T-helper 1 cell (primary cell): Measurements from ENCODE around the gene VIM.
"Not testable (repeated sequence)": the region's sequence is repeated elsewhere in the genome, so short reads cannot be mapped to it uniquely, and the experiment has no call there.

ENCODE experiments used
- DNase-seq, 5 donors: peaks; one replicate each; pipeline ENCODE4 v3.0.0-alpha.2; 2012 to 2020

Gene VIM

DNA sequence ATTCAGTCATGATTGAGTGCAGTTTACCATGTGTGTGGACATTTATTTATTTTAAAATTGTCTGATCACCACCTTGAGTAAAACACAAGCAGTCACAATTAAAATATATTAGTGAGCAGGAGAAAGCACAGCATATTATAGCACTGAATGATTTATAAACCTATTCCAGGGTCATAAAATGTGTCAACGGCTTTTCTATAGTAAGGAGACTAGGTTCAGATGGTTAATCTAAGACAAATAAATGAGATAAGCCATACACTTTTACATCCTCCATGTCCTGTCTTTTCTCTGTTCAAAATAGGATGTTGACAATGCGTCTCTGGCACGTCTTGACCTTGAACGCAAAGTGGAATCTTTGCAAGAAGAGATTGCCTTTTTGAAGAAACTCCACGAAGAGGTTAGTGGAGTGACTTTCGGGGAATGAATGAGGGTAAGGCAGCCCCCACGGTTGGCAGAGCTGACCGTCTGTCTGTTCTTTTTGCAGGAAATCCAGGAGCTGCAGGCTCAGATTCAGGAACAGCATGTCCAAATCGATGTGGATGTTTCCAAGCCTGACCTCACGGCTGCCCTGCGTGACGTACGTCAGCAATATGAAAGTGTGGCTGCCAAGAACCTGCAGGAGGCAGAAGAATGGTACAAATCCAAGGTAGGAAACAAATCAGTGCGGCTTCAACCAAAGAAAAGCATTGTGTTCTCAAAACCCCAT, 5.4 kb downstream of the VIM start:
- DNase-seq = no peak

GRCh38 chr10:17234431-17234945, 6.4 kb downstream of the VIM start:
- DNase-seq = no peak

- DNase-seq = no peak
Observed at GRCh38 chr10:17235136-17235535, 7.1 kb downstream of the VIM start.

- DNase-seq = no peak
Observed at GRCh38 chr10:17236468-17237148, 8.6 kb downstream of the VIM start.

DNA sequence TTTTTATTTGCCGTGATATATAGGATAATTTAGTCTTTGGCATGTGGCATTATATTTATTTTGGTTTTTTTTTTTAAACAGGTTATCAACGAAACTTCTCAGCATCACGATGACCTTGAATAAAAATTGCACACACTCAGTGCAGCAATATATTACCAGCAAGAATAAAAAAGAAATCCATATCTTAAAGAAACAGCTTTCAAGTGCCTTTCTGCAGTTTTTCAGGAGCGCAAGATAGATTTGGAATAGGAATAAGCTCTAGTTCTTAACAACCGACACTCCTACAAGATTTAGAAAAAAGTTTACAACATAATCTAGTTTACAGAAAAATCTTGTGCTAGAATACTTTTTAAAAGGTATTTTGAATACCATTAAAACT, 9.1 kb downstream of the VIM start:
- DNase-seq = no peak

DNA sequence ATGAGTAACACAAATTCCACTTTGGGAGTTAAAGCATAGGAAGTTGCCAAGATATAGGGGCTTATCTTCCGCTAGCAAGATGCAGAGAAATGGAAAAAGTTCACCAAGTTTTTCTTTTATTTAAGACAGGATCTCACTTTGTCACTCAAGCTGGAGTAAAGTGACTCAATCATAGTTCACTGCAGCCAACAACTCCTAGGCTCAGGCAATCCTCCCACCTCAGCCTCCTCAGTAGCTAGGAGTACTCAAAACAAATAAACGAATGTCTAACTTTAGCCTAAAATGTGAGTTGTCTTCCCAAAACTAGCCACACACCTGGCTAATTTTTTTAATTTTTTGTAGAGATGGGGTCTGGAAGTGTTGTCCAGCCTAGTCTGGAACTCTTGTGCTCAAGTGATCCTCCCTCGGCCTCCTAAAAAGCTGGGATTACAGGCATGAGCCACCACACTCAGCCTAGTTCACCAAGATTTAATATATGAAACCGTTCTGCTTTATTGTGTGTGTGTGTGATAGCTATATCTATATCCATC, 9.9 kb downstream of the VIM start:
- no peak for DNase-seq

DNA sequence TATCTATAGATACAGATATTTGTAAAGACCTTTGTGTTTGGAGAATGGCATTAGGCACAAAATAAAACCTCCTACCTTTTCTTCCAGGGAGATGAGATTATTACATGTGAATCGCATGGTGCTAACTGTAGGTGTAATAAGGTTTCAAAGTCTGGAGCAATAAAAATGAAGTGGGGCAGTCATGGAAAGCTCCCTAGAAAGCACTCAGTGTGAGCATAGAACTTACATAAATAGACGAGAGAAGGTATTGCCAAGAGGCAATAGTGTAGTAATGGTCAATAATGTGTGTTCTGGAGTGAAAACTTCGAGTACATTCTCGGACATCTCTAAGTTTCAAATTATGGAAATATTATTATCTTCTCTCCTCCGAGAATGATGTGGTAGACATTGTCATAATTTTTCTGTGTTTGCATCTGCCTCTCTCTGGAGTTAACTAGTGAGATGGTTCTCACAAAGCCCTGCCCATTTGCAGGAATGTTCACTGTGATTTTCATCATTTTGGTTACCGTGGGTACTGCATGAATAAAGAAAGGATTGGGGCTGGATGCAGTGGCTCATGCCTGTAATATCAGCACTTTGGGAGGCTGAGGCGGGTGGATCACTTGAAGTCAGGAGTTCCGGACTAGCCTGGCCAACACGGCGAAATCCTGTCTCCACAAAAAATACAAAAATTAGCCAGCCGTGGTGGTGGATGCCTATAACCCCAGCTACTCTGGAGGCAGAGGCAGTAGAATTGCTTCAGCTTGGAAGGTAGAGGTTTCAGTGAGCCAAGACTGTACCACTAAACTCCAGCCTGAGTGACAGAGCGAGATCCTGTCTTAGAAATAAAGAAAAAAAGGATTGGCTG, 10.6 kb downstream of the VIM start:
- no peak for DNase-seq

DNA sequence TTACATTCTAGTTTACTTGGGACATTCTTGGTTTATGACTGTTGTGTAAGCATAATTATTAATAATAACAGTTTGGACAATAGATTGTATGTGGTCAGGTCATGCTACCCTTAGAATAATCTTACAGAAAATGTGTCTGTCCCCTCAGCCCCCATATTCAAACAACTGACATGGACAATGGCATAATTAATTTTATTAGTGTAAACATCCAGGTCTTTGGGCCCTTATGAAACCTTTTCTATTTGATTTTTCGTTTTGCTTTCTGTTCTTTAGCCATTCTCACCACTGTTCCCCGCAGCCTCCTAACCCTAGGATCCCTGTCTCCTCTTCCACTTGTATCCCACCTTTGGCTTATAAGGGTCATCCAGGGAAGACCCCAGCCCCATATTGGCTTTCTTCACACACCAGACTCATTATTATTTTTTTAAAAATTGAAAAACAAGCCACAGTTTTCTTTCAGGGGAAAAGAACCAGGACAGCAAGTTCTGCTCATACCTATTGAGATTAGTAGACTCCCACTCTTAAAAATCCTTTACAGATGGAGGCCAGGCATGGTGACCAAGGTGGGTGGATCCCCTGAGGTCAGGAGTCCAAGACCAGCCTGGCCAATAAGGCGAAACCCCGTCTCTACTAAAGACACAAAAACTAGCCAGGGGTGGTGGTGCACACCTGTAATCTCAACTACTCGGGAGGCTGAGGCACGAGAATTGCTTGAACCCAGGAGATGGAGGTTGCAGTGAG, 11.5 kb downstream of the VIM start:
- DNase-seq = no peak

DNA sequence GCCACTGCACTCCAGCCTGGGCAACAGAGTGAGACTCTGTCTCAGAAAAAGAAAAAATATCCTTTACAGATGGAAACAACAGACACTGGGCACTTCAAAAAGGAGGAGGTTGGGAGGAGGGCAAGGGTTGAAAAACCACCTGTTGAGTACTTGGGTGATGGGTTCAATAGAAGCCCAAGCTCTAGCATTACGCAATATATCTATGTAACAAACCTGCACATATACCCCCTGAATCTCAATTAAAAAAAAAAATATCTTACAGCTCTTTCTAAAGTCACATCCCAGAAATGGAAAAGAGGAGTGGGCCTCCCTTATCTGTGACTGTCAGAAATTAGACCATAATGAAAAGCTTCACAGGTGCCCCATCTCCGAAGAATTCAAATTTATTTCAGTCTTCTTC, 12.1 kb downstream of the VIM start:
- DNase-seq = no peak

GRCh38 chr10:17240616-17241015, 12.6 kb downstream of the VIM start:
- no peak for DNase-seq

GRCh38 chr10:17241611-17242333, 13.7 kb downstream of the VIM start:
- no peak for DNase-seq

GRCh38 chr10:17244700-17245365, 16.8 kb downstream of the VIM start:
- no peak for DNase-seq

GRCh38 chr10:17247210-17247609, 19.2 kb downstream of the VIM start:
- no peak for DNase-seq

DNA sequence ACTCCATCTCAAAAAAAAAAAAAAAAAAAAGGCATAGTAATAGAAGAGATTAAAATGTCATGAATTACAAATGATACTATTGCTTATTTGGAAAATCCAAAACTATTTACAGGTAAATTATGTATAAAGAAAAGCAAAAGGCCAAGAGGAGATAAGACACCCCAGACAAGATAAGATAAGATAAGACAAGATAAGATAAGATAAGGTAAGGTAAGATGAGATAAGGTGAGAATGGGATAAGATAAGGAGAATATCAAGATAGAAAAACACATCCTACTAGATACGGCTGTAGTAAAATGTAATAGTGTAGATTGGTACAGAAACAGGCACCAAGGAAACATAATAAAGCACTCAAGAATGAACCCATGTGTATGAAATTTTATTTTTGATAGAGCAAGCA, 20.9 kb downstream of the VIM start:
- no peak for DNase-seq

- DNase-seq = peak in 1 of 5 donors; percentile 37
Observed at GRCh38 chr10:17249820-17250219, 21.8 kb downstream of the VIM start.

GRCh38 chr10:17250736-17251135, 22.7 kb downstream of the VIM start:
- no peak for DNase-seq

DNA sequence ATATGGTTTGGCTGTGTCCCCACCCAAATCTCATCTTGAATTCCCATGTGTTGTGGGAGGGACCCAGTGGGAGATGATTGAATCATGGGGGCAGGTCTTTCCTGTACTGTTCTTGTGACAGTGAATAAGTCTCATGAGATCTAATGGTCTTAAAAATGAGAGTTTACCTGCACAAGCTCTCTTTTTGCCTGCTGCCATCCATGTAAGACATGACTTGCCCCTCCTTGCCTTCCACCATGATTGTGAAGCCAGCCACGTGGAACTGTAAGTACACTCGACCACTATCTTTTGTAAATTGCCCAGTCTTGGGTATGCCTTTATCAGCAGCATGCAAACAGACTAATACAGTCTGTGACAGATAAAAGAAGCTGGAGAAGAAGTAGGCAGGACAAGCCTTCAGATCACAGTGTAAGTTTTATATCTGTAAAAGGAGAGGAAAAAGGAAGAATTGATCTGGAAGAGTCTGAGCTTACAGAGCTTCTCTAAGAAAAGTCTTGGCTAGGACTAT, 26.6 kb downstream of the VIM start:
- DNase-seq = not testable (repeated sequence)

DNA sequence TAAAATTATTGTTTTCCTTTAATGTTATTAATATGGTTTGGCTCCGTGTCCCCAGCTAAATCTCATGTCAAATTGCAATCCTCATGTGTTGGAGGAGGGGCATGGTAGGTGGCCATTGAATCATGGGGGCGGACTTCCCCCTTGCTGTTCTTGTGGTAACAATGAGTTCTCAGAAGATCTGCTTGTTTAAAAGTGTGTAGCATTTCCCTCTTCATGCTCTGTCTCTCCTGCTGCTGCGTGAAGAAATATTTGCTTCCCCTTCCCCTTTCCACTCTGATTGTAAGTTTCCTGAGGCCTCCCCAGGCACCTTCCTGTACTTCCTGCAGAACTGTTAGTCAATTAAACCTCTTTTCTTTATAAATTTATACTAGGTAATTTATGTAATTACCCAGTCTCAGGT, 27.5 kb downstream of the VIM start:
- no peak for DNase-seq

DNA sequence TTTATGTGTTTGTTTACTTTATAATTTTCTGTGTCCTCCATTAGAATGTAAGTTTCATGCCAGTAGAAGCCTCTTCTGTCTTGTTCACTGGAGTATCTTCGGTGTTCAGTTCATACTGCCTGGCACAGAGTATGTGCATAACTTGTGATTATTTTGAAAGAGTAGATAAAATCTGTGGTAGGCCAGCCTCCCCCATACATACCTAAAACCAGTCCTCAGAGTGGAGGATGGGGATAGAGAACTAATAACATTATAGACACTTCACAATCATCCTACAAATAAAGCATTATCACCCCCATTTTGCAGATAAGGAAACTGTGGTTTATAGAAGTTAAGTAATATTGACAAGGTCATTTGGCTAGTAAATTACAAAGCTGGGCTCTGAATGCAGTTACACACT, 28.0 kb downstream of the VIM start:
- no peak for DNase-seq

- no peak for DNase-seq
Observed at GRCh38 chr10:17256627-17257026, 28.6 kb downstream of the VIM start.
